ENCODE results near the gene CRIP2. TPM values are rescaled to one million over a fixed set of nuclear protein-coding genes. Genes with fewer than 3 reads are reported as not detected.

Gene CRIP2
- total and polyA plus RNA-seq, 9 of the 15 experiments (the other 6 are each of a cell fraction or from before 2014, with no cell fraction given) = 0.18 to 2.0 (median 0.69) TPM; not detected in 1

GRCh38 chr14:105499256-105500035, 24.8 kb downstream of the CRIP2 start:
- Histone ChIP-seq H2AFZ (ENCODE audit: low read depth, low read length) (no peak overlapping the region), H3K4me3 (no peak overlapping the region), H3K79me2 (ENCODE audit: control insufficient read depth, insufficient read depth, low read length) (no peaks in the 10 kb centered on the region), H4K20me1 (replicated peaks; ENCODE audit: control insufficient read depth, insufficient read depth, low read length) (no peaks in the 10 kb centered on the region), H3K27me3 (ENCODE audit: control insufficient read depth in 2 of 2, insufficient read depth in 2 of 2, low read length in 2 of 2) (no peaks in the 10 kb centered on the region; a peak in 1 of 5 replicates), H3K9ac (ENCODE audit: insufficient read depth in 1 of 2, low read depth in 2 of 2, low read length in 2 of 2) (peak overlapping the region in 1 of 2 experiments; percentile 55; a peak in 2 of 4 replicates), H3K4me2 (ENCODE audit: insufficient read depth, low read length) (no peak overlapping the region), H3K27ac (ENCODE audit: extremely low read depth, low read depth, low read length) (no peak overlapping the region), H3K9me3 (replicated peaks; ENCODE audit: control insufficient read depth, insufficient read depth, low read depth, low read length) (no peaks in the 10 kb centered on the region), H3K4me1 (replicated peaks in 1 of 2; ENCODE audit: control insufficient read depth in 2 of 2, insufficient read depth in 2 of 2, low read length in 2 of 2) (peaks cover 0 to 57% of the 10 kb centered on the region in 2 experiments; a peak in 2 of 5 replicates), H3K9me1 (ENCODE audit: control insufficient read depth, insufficient read depth, low read length) (no peaks in the 10 kb centered on the region), H3K36me3 (ENCODE audit: control insufficient read depth, insufficient read depth, low read length) (no peaks in the 10 kb centered on the region)
- 70% methylated on average over 7 of the region's 27 CpGs for WGBS (ENCODE audit: insufficient coverage, low coverage, missing lambda C conversion rate)
- FAIRE-seq = no peak
- TF ChIP-seq ATF4 (CRISPR knock-in tag; IDR thresholded peaks at IDR 0.05) (no peak), SFPQ (IDR thresholded peaks at IDR 0.05; ENCODE audit: low read depth, low read length) (no peak), ZNF347 (CRISPR knock-in tag; IDR thresholded peaks at IDR 0.05; ENCODE audit: low read depth) (no peak), RFX5 (IDR thresholded peaks at IDR 0.05; ENCODE audit: low read depth, low read length) (no peak), POLR2G (IDR thresholded peaks at IDR 0.05; ENCODE audit: low read depth, low read length) (peak; percentile 62), ZNF717 (CRISPR knock-in tag; IDR thresholded peaks at IDR 0.05) (no peak)
- no TSS peak for BruUV-seq (replicated peaks)
- in situ Hi-C loops (cut with MboI) = no loop called here
- no peak; the same call in 2 of the 3 replicates for ATAC-seq
- DNase-seq (ENCODE audit: extremely low read depth in 1 of 4, low spot score in 3 of 4) = no peak
- intact Hi-C loops (cut with micrococcal nuclease) = no loop called here
- ChIA-PET POLR2A (interaction anchor here (3.1 kb wide), 1 partner anchor 7 kb away, joined by 15 read pairs; no protein-coding TSS in a partner anchor), CTCF (ENCODE audit: low intra/inter-chr PET ratio) (no interaction called here)
